Measurements from ENCODE around the gene REXO2. TPM values are rescaled to one million over a fixed set of nuclear protein-coding genes. Genes with fewer than 3 reads are reported as not detected.
A peak's percentile ranks its signal among the peaks of the same experiment; 100 is the strongest.

Gene REXO2
- total RNA-seq, 4 donors from 2014 or later: 53.8 to 158 (median 84.3) TPM

DNA sequence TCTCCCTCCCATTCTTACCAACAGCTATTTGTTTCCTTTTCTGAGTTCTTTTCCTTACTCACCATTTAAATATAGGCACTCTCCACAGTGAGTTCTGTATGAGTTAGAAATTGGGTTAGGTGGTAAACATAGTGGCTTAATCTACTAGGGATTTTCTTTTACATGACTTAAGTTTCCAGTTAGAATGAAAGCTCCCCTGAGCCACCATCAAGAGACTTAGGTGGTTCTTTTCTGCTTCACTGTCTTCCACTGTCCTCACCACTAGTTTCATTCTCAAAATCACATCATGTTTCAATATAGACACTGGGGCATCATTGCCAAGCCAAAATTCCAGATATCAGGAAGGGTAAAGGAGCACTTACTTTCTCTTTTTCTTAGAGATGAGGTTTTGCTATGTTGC is 9.0 kb upstream of the REXO2 start:
- H3K4me1 ChIP-seq: no peaks in the 10 kb centered on the region
- no peak for TF ChIP-seq POLR2A (IDR thresholded peaks at IDR 0.05)
- TF ChIP-seq, protein P1, sequence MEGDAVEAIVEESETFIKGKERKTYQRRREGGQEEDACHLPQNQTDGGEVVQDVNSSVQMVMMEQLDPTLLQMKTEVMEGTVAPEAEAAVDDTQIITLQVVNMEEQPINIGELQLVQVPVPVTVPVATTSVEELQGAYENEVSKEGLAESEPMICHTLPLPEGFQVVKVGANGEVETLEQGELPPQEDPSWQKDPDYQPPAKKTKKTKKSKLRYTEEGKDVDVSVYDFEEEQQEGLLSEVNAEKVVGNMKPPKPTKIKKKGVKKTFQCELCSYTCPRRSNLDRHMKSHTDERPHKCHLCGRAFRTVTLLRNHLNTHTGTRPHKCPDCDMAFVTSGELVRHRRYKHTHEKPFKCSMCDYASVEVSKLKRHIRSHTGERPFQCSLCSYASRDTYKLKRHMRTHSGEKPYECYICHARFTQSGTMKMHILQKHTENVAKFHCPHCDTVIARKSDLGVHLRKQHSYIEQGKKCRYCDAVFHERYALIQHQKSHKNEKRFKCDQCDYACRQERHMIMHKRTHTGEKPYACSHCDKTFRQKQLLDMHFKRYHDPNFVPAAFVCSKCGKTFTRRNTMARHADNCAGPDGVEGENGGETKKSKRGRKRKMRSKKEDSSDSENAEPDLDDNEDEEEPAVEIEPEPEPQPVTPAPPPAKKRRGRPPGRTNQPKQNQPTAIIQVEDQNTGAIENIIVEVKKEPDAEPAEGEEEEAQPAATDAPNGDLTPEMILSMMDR (IDR thresholded peaks at IDR 0.05): no peak
- H3K4me3 ChIP-seq: no peak overlapping the region
- H3K9me3 ChIP-seq: no peaks in the 10 kb centered on the region
- no peak overlapping the region for H3K27ac ChIP-seq
- H3K36me3 ChIP-seq: no peaks in the 10 kb centered on the region
- intact Hi-C loops (cut with DNase I; ENCODE audit: low total_unique reads): no loop called here
- no peak for DNase-seq
- no peaks in the 10 kb centered on the region for H3K27me3 ChIP-seq

DNA sequence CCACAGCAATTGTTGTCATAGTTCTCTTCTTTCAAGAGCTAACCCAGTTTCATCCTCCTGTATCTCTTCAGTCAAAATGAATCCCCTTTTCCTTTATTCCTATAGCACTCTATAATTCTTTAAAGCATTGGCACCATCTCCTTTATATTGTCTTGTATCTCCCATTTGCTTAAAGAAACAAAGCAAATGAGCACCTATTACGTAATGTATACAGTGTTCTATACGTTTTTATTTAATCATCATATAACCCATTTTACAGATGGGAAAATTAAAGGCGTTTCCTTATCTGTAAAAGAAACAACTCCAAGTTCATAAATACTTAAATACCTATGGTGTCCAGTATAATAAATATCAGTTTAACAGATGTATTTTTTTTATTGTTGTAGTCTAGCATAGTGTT is 6.4 kb upstream of the REXO2 start:
- H3K9me3 ChIP-seq: no peaks in the 10 kb centered on the region
- no peak for DNase-seq
- no peak for TF ChIP-seq POLR2A (IDR thresholded peaks at IDR 0.05)
- TF ChIP-seq, protein P1 (IDR thresholded peaks at IDR 0.05): no peak
- no peak overlapping the region for H3K4me3 ChIP-seq
- H3K36me3 ChIP-seq: no peaks in the 10 kb centered on the region
- intact Hi-C loops (cut with DNase I; ENCODE audit: low total_unique reads): no loop called here
- H3K27ac ChIP-seq: no peak overlapping the region
- H3K27me3 ChIP-seq: no peaks in the 10 kb centered on the region
- H3K4me1 ChIP-seq: no peaks in the 10 kb centered on the region

DNA sequence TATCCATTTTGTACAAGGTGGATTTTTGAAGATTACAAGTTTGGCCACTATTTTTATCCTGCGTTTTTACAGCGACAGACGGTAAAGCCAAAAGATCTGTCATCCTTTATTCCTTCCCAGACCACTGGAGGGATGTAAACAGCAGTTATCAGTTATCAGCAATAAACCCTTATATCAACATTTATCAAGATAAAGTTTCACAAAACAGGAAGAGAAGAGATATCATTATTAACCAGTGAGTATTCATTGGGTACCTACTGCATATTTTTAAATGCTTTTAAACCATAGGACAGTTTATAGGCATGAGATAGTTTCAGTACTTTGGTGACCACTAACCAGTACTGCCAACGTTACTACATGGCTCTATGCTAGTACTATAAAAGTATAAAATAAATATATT is 5.9 kb upstream of the REXO2 start:
- no peak for TF ChIP-seq POLR2A (IDR thresholded peaks at IDR 0.05)
- TF ChIP-seq, protein P1 (IDR thresholded peaks at IDR 0.05): no peak
- H3K4me1 ChIP-seq: no peaks in the 10 kb centered on the region
- no peak overlapping the region for H3K27ac ChIP-seq
- H3K9me3 ChIP-seq: no peaks in the 10 kb centered on the region
- H3K36me3 ChIP-seq: no peaks in the 10 kb centered on the region
- no peak overlapping the region for H3K4me3 ChIP-seq
- no peak for DNase-seq
- H3K27me3 ChIP-seq: no peaks in the 10 kb centered on the region
- intact Hi-C loops (cut with DNase I; ENCODE audit: low total_unique reads): no loop called here

DNA sequence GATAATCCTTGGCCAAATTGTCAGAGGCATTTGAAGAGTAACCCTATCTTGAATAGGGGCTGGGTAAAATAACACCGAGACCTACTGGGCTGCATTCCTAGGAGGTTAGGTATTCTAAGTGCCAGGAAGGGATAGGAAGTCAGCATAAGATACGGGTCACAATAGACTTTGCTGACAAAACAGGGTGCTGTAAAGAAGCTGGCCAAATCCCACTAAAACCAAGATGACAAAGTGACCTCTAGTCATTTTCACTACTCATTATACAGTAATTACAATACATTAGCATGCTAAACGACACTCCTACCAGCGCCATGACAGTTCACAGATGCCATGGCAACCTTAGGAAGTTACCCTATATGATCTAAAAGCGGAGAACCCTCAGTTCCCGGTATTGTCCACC is 964 bp upstream of the REXO2 start:
- peaks cover 0 to 4% of the 10 kb centered on the region in 2 donors for H3K4me1 ChIP-seq
- intact Hi-C loops (cut with DNase I; ENCODE audit: low total_unique reads): no loop called here
- no peak for DNase-seq
- H3K4me3 ChIP-seq: no peak overlapping the region
- peak overlapping the region in 1 of 2 donors; percentile 63 for H3K27ac ChIP-seq
- TF ChIP-seq, protein P1 (IDR thresholded peaks at IDR 0.05): no peak
- no peak for TF ChIP-seq POLR2A (IDR thresholded peaks at IDR 0.05)
- no peaks in the 10 kb centered on the region for H3K27me3 ChIP-seq
- no peaks in the 10 kb centered on the region for H3K36me3 ChIP-seq
- no peaks in the 10 kb centered on the region for H3K9me3 ChIP-seq

DNA sequence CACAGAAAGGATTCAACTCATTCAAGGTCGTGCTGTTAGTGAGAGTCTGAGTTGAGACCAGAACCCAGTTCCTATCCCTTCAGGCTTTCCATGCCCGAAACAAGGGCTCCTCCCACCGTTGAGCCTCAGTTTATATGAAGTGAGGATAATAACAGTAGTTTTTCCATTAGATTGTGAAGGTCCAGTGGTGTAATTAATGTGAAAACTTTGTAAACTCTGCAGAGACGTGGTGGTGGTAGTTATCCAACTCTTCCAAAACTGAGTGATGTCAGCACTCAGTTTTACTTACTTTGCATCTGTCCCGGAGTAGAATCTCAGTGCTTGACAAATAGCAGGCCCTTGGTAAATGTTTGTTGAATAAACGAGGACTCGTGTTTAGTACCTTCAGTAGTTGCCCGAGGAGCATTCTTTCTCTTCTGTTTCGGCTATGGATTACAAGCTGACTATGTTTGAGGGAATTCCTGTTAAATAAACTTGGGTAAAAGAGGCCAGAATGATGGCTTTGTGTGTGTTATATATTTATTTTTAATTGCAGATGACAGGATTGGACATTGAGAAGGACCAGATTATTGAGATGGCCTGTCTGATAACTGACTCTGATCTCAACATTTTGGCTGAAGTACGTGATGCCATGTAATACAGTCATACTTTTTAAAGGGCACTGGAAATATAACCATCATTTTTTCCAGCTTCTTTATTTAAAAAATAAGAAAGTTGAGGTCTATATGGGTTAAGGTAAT is 1.0 kb downstream of the REXO2 start:
- H3K9me3 ChIP-seq: no peaks in the 10 kb centered on the region
- DNase-seq: no peak
- TF ChIP-seq, protein P1 (IDR thresholded peaks at IDR 0.05): no peak
- TF ChIP-seq POLR2A (IDR thresholded peaks at IDR 0.05): no peak
- no peaks in the 10 kb centered on the region for H3K36me3 ChIP-seq
- H3K4me3 ChIP-seq: peak overlapping the region; percentile 75 to 83
- no peaks in the 10 kb centered on the region for H3K27me3 ChIP-seq
- H3K4me1 ChIP-seq: peaks cover 0 to 4% of the 10 kb centered on the region in 2 donors
- intact Hi-C loops (cut with DNase I; ENCODE audit: low total_unique reads): no loop called here
- H3K27ac ChIP-seq: peak overlapping the region; percentile 83 to 88

All from uterus (tissue), 4 donors.